Nephron progenitor cell (in vitro differentiated cells): ENCODE measurements around the gene KLHL3.

Source experiments
- DNase-seq: peaks from one replicate; pipeline ENCODE4 v3.0.0; 2021
- H3K27ac Mint-ChIP-seq: 2 replicates; pipeline ENCODE4 v1.8.0; 2021; ENCODE audit warnings: mild to moderate bottlenecking, moderate library complexity, mixed read lengths
- H3K27me3 Mint-ChIP-seq: 2 replicates; pipeline ENCODE4 v1.8.0; 2021; ENCODE audit warnings: mild to moderate bottlenecking, low read depth, mixed read lengths; ENCODE audit not compliant: poor library complexity
- H3K36me3 Mint-ChIP-seq: 2 replicates; pipeline ENCODE4 v1.8.0; 2021; ENCODE audit warnings: low read depth, mixed read lengths
- H3K4me1 Mint-ChIP-seq: 2 replicates; pipeline ENCODE4 v1.8.0; 2021; ENCODE audit warnings: mixed read lengths
- H3K4me3 Mint-ChIP-seq: 2 replicates; pipeline ENCODE4 v1.8.0; 2021; ENCODE audit warnings: mild to moderate bottlenecking, moderate library complexity, mixed read lengths
- H3K9me3 Mint-ChIP-seq: 2 replicates; pipeline ENCODE4 v1.8.0; 2021; ENCODE audit warnings: mild to moderate bottlenecking, moderate library complexity, mixed read lengths
- TF ChIP-seq, protein P1 (sequence below): fragments of 200-600 bp; sonication (generic); IDR thresholded peaks from 2 replicates; pipeline ENCODE4 v1.5.0; 2021; ENCODE audit warnings: antibody characterized with exemption

KLHL3 gene

DNA sequence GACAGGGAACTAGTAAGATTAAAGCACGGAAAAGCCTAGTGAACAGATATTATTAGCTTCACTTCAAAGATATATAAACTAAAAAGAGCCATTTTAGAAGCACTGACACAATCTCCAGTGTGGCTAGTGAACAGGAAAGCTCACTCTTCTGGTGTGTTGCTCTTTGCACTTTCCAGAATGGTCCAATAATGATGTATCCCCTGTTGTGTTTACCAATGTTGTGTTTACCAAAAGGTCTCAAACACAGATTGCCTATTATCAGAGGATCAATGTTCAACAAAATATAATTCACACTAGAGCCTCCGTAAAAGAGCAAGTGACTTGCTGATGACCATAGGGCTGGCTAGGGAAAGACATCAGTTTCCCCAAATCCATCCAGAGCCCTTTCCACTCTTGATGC lies 11.6 kb downstream of the KLHL3 start:
- no peak for DNase-seq
- no peaks in the 10 kb centered on the region for H3K27me3 Mint-ChIP-seq

DNA sequence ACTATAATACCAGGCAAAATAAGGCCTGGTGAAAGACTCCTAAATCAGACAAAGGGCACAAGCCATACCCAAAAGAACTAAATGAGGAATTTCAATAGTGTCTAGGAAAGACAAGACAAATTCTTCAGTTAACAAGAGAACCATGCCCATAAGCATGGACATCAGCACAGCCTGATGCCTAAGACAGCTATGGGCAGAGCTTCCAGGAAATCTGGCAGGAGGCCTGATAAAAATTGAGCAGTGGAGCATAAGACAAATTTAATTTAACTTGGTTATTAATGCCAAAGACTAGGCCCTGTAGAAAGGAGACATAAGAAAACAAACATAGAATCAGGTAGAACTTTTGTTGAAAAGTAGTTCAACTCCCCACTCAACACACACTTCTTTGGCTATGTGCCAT lies 17.3 kb downstream of the KLHL3 start:
- H3K4me3 Mint-ChIP-seq = no peak overlapping the region
- H3K27me3 Mint-ChIP-seq = no peaks in the 10 kb centered on the region
- H3K27ac Mint-ChIP-seq = no peak overlapping the region
- no peaks in the 10 kb centered on the region for H3K4me1 Mint-ChIP-seq
- H3K9me3 Mint-ChIP-seq = peaks cover 15% of the 10 kb centered on the region
- H3K36me3 Mint-ChIP-seq = peaks cover 39% of the 10 kb centered on the region
- DNase-seq = no peak
- TF ChIP-seq, protein P1, sequence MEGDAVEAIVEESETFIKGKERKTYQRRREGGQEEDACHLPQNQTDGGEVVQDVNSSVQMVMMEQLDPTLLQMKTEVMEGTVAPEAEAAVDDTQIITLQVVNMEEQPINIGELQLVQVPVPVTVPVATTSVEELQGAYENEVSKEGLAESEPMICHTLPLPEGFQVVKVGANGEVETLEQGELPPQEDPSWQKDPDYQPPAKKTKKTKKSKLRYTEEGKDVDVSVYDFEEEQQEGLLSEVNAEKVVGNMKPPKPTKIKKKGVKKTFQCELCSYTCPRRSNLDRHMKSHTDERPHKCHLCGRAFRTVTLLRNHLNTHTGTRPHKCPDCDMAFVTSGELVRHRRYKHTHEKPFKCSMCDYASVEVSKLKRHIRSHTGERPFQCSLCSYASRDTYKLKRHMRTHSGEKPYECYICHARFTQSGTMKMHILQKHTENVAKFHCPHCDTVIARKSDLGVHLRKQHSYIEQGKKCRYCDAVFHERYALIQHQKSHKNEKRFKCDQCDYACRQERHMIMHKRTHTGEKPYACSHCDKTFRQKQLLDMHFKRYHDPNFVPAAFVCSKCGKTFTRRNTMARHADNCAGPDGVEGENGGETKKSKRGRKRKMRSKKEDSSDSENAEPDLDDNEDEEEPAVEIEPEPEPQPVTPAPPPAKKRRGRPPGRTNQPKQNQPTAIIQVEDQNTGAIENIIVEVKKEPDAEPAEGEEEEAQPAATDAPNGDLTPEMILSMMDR = no peak

More for the DNA sequence above, 11.6 kb downstream of the KLHL3 start:
- H3K27ac Mint-ChIP-seq = no peak overlapping the region
- H3K4me3 Mint-ChIP-seq = no peak overlapping the region
- no peaks in the 10 kb centered on the region for H3K4me1 Mint-ChIP-seq
- H3K9me3 Mint-ChIP-seq = peaks cover 3% of the 10 kb centered on the region
- TF ChIP-seq, protein P1 = no peak
- H3K36me3 Mint-ChIP-seq = peaks cover 6% of the 10 kb centered on the region

DNA sequence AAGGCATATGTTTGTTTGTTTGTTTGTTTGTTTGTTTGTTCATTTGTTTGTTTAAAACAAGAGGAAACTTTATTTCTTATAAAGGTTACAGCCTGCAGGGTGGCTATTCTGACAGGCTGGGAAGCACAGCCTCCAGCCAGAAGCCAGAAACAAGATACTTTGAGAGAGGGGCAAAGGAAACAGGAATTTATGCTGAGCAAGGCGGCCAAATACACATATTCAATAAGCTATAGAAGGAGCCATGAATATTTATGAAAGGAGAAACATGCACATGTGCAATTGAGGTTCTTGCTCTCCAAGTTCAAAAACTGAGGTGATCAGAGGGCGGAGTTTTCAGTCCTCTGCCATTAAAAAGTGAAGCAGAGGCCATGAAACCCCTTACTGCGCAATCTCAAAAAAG lies 19.6 kb downstream of the KLHL3 start:
- Mint-ChIP-seq H3K27ac (no peak overlapping the region), H3K36me3 (peaks cover 59% of the 10 kb centered on the region), H3K27me3 (peaks cover 1% of the 10 kb centered on the region), H3K4me1 (no peaks in the 10 kb centered on the region), H3K4me3 (no peak overlapping the region), H3K9me3 (peaks cover 29% of the 10 kb centered on the region)
- TF ChIP-seq, protein P1 = no peak
- DNase-seq = no peak

DNA sequence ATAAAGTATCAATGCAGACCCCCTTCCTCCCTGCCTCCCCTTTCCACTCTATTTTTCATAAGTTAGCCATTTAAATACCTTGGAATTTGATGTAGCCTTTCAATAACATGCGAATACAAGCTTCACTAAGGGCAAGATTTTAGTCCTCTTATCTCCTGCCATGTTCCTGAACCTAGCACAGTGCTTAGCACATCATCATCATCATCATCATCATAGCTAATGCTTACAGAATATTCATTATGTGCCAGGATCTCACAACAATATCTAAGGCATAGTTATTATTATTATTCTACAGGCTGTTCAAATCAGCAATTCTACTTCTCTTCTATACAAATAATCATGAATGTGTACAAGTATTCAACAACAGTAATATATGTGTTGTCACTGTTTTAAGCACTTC lies 20.4 kb downstream of the KLHL3 start:
- no peaks in the 10 kb centered on the region for H3K4me1 Mint-ChIP-seq
- peaks cover 2% of the 10 kb centered on the region for H3K27me3 Mint-ChIP-seq
- DNase-seq = no peak
- peaks cover 33% of the 10 kb centered on the region for H3K9me3 Mint-ChIP-seq
- no peak overlapping the region for H3K4me3 Mint-ChIP-seq
- TF ChIP-seq, protein P1 = no peak
- H3K36me3 Mint-ChIP-seq = peaks cover 63% of the 10 kb centered on the region
- H3K27ac Mint-ChIP-seq = no peak overlapping the region

DNA sequence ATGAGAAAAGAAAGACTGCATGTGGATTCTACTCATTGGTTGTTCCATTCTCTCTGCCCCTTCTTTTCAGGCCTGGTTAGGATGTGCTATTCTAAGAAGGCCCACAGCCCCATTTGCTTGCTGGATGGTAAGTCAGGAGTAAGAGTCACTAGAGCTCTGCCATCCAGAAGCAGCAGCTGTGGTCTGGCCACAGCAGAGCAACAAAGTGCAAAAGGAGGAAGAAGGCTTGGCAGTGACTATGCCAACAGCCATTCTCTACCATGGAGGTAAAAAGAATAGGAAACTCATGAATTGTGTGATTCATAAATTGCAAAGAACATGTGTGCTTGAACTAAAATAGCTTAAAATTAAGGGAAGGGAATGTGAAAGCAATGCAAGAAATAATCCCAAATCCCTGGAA lies 20.9 kb downstream of the KLHL3 start:
- Mint-ChIP-seq H3K9me3 (peaks cover 33% of the 10 kb centered on the region), H3K4me1 (no peaks in the 10 kb centered on the region), H3K27me3 (peaks cover 2% of the 10 kb centered on the region), H3K4me3 (no peak overlapping the region), H3K27ac (no peak overlapping the region), H3K36me3 (peaks cover 63% of the 10 kb centered on the region)
- DNase-seq = no peak
- TF ChIP-seq, protein P1 = no peak

DNA sequence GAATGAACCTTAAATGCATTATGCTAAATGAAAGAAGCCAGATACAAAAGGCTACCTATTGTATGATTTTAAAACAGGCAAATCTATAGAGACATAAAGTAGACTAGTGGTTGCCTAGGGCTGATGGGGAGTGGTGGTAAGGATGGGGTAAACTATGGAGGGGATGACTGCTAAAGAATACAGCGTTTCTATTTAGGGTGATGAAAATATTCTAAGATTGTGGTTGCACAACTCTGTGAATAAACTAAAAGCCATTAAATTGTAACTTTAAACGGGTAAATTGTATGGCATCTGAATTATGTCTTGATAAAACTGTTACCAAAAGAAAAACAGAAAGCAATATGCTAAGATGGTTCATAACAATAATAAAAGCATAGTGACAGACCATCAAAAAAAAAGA lies 21.4 kb downstream of the KLHL3 start:
- TF ChIP-seq, protein P1 = no peak
- H3K27ac Mint-ChIP-seq = no peak overlapping the region
- H3K36me3 Mint-ChIP-seq = peaks cover 67% of the 10 kb centered on the region
- peaks cover 2% of the 10 kb centered on the region for H3K27me3 Mint-ChIP-seq
- peaks cover 33% of the 10 kb centered on the region for H3K9me3 Mint-ChIP-seq
- H3K4me3 Mint-ChIP-seq = no peak overlapping the region
- no peaks in the 10 kb centered on the region for H3K4me1 Mint-ChIP-seq
- no peak for DNase-seq
